Gastroesophageal sphincter (tissue), 4 donors: Measurements from ENCODE around the gene BTBD6. TPM values are rescaled to one million over a fixed set of nuclear protein-coding genes. Genes with fewer than 3 reads are reported as not detected.

Experiments used
- ATAC-seq: fragments of 150-250 bp; one replicate; pipeline ENCODE4 v1.9.1; 2016; ENCODE audit warnings: mild to moderate bottlenecking, moderate library complexity
- H3K27ac ChIP-seq, 4 donors: fragments of 200-600 bp; sonication (generic) in 3 of 4; 1 replicate in 3 of 4; 2 replicates in 1 of 4; pipeline ENCODE4 v1.5.1; 2016 to 2019
- H3K27me3 ChIP-seq: fragments of 200-600 bp; sonication (generic); one replicate; pipeline ENCODE4 v1.5.1; 2019
- H3K36me3 ChIP-seq, 2 donors: fragments of 200-600 bp; sonication (generic); one replicate each; pipeline ENCODE4 v1.5.1; 2019; ENCODE audit warnings: control low read depth in 1 of 2
- H3K4me1 ChIP-seq, 3 donors: fragments of 200-600 bp; sonication (generic); 1 replicate in 2 of 3; 2 replicates in 1 of 3; pipeline ENCODE4 v1.5.1; 2016 to 2019; ENCODE audit warnings: control low read depth in 2 of 3
- H3K4me3 ChIP-seq, 2 donors: fragments of 200-600 bp; sonication (generic); one replicate each; pipeline ENCODE4 v1.5.1; 2019; ENCODE audit warnings: mild to moderate bottlenecking in 1 of 2, moderate library complexity in 1 of 2
- H3K9me3 ChIP-seq, 3 donors: fragments of 200-600 bp; sonication (generic); one replicate each; pipeline ENCODE4 v1.5.1; 2017 to 2019; ENCODE audit warnings: control low read depth in 2 of 3
- CTCF ChIP-seq, 4 experiments: fragments of 200-600 bp in 2 of 4; fragments of 450-650 bp in 2 of 4; sonication (generic) in 1 of 4; IDR thresholded peaks; one replicate each; pipeline ENCODE4 v1.5.1; 2017 to 2019; ENCODE audit warnings: antibody characterized with exemption in 4 of 4, mild to moderate bottlenecking in 2 of 4, moderate library complexity in 2 of 4
- EP300 ChIP-seq: sonication (generic); formaldehyde crosslinking; IDR thresholded peaks from one replicate; pipeline ENCODE4 v1.6.1; 2017; ENCODE audit warnings: antibody characterized with exemption, mild to moderate bottlenecking
- POLR2A ChIP-seq, 2 donors: fragments of 450-650 bp; IDR thresholded peaks; one replicate each; pipeline ENCODE4 v1.6.1; 2017; ENCODE audit warnings: antibody characterized with exemption in 2 of 2, mild to moderate bottlenecking in 2 of 2, moderate library complexity in 1 of 2
- POLR2AphosphoS5 ChIP-seq: sonication (generic); formaldehyde crosslinking; IDR thresholded peaks from one replicate; pipeline ENCODE4 v1.6.1; 2017; ENCODE audit warnings: antibody characterized with exemption
- WGBS, 2 donors: methylation state at CpG; one replicate each; pipeline ENCODE4 v1.1.5; 2018; ENCODE audit warnings: low coverage in 1 of 2; 5-methylcytosine and 5-hydroxymethylcytosine counted together
- total RNA-seq, 4 donors: library from RNA; depleted of rRNA; stranded (reverse); fragments of >200 nt; gene quantifications; one replicate each; pipeline ENCODE4 v1.1.0, GENCODE V29; 2016

Gene BTBD6
- total RNA-seq, 4 donors from 2014 or later = 50.9 to 80.7 (median 66.1) TPM

- TF ChIP-seq EP300 = no peak
- no peak for TF ChIP-seq POLR2A (IDR thresholded peaks at IDR 0.05)
- no peak for TF ChIP-seq POLR2AphosphoS5
- no peak for TF ChIP-seq CTCF (IDR thresholded peaks at IDR 0.05)
- H3K4me3 ChIP-seq = no peak overlapping the region
- no peak overlapping the region for H3K27ac ChIP-seq
- WGBS, 2 donors = no CpG with 5 or more reads among the region's 19 CpGs
- H3K9me3 ChIP-seq = no peaks in the 10 kb centered on the region
- no peak for ATAC-seq
- peaks cover 0 to 16% (median 0%) of the 10 kb centered on the region in 3 donors for H3K4me1 ChIP-seq
- H3K36me3 ChIP-seq = peaks cover 0 to 88% of the 10 kb centered on the region in 2 donors
- H3K27me3 ChIP-seq = no peaks in the 10 kb centered on the region
Observed at GRCh38 chr14:105218611-105219010, 29.7 kb upstream of the BTBD6 start.

- Histone ChIP-seq H3K27me3 (no peaks in the 10 kb centered on the region), H3K4me3 (no peak overlapping the region), H3K4me1 (peaks cover 0 to 12% (median 0%) of the 10 kb centered on the region in 3 donors), H3K27ac (no peak overlapping the region), H3K9me3 (no peaks in the 10 kb centered on the region), H3K36me3 (peaks cover 0 to 88% of the 10 kb centered on the region in 2 donors)
- TF ChIP-seq EP300 = no peak
- no peak for TF ChIP-seq CTCF (IDR thresholded peaks at IDR 0.05)
- TF ChIP-seq POLR2A (IDR thresholded peaks at IDR 0.05) = no peak
- no peak for TF ChIP-seq POLR2AphosphoS5
- WGBS, 2 donors = 73% methylated on average over 4 of the region's 29 CpGs; no CpG with 5 or more reads in 1 of the 2 donors
- ATAC-seq = peak; percentile 3
Observed at GRCh38 chr14:105219043-105219612, 29.2 kb upstream of the BTBD6 start.

DNA sequence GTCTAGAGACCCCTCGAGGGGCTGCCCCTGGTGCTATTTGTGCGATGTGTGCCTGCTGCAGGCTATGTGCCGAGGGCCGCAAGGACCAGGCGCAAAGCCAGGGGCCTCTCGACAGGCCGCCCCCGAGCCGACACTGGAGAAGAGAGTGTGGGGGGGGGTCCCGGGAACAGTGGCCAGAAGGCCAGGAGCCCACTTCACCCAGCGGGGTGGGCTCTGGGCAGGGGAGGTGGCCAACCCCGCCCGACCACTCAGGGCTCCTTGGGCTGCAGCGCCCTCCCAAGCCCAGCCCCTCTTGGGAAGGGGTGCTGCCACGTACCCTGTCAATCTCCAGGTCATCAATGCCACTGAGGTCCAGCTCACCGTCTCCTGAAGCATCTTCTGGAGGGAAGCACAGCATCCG lies 28.6 kb upstream of the BTBD6 start:
- H3K36me3 ChIP-seq = peaks cover 0 to 88% of the 10 kb centered on the region in 2 donors
- no peak overlapping the region for H3K27ac ChIP-seq
- no peaks in the 10 kb centered on the region for H3K27me3 ChIP-seq
- TF ChIP-seq POLR2A (IDR thresholded peaks at IDR 0.05) = no peak
- TF ChIP-seq POLR2AphosphoS5 = no peak
- TF ChIP-seq CTCF (IDR thresholded peaks at IDR 0.05) = no peak
- TF ChIP-seq EP300 = no peak
- no peaks in the 10 kb centered on the region for H3K9me3 ChIP-seq
- H3K4me3 ChIP-seq = no peak overlapping the region
- ATAC-seq = no peak
- WGBS, 2 donors = no CpG with 5 or more reads among the region's 17 CpGs
- H3K4me1 ChIP-seq = peaks cover 0 to 12% (median 0%) of the 10 kb centered on the region in 3 donors

DNA sequence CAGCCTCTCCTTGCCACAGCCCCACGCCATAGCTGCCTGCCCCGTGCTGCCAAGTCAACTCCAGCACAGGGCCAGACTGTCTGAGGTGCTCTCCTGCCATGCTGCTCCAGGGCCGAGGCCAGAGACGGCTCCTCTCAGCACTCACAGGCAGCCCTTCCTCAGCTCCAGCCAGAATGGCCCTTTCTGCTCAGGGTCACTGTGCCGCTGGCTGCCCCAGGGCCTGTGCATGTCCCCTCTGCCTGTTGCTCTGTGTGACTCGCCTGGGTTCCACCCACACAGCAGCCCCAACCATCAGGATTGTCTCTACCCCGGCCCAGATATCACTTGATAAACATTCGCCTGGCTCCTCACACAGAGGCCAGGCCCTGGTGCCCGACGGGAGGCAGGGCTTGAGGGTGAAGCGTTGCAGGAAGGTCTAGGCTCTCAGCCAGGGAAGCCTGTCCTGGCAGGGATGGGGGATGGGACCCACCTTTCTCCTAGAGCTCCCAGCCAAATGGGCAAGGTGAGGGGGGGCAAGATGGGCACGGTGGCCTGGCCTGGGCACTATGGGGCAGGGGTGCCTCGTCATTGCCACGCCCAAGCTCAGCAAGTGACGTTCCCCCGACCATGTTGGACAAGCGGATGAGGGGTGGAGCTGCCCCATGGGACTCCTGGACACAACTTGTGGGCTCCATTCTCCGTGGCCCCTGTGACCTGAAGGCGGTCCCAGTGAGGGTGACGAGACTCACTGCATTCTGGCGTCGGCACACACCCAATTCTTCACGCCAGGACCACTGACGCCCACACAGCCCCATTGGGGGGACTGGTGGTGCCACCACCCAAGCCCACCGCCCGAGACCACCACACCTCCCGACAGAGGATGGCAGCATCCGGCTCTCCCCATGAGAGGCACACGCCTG lies 27.4 kb upstream of the BTBD6 start:
- Histone ChIP-seq H3K4me1 (peaks cover 0 to 12% (median 0%) of the 10 kb centered on the region in 3 donors), H3K4me3 (no peak overlapping the region), H3K36me3 (peaks cover 0 to 97% of the 10 kb centered on the region in 2 donors), H3K27ac (peak overlapping the region in 3 of 4 donors; percentile 15 to 46 (median 22)), H3K9me3 (no peaks in the 10 kb centered on the region), H3K27me3 (no peaks in the 10 kb centered on the region)
- ATAC-seq = peak; percentile 35
- 75% methylated on average over 2 of the region's 29 CpGs; no CpG with 5 or more reads in 1 of the 2 donors for WGBS, 2 donors
- TF ChIP-seq POLR2A (IDR thresholded peaks at IDR 0.05) (no peak), CTCF (IDR thresholded peaks at IDR 0.05) (no peak), POLR2AphosphoS5 (no peak), EP300 (no peak)
